Measurements from ENCODE around the gene TM2D3. TPM values are rescaled to one million over a fixed set of nuclear protein-coding genes. Genes with fewer than 3 reads are reported as not detected.
A peak's percentile ranks its signal among the peaks of the same experiment; 100 is the strongest.
"Not testable (repeated sequence)": the region's sequence is repeated elsewhere in the genome, so short reads cannot be mapped to it uniquely, and the experiment has no call there.

Gene TM2D3
- total and polyA plus RNA-seq, 7 donors, result 30.4 to 69.6 (median 42.4) TPM

- no peaks in the 10 kb centered on the region for H3K9me3 ChIP-seq
- intact Hi-C loops (cut with DNase I), result loop anchor here in 1 of 2 donors (5.0 kb wide), 2 partner anchors 140 to 200 kb away; no protein-coding TSS in a partner anchor
- peaks cover 13% of the 10 kb centered on the region for H3K4me1 ChIP-seq
- H3K27me3 ChIP-seq (ENCODE audit: insufficient read depth in 3 of 3, low read length in 2 of 3), result no peaks in the 10 kb centered on the region
- H3K4me3 ChIP-seq, result no peak overlapping the region
- ATAC-seq (no peak), DNase-seq (no peak)
- no peak overlapping the region for H3K27ac ChIP-seq
- peaks cover 2 to 41% of the 10 kb centered on the region in 2 donors for H3K36me3 ChIP-seq (ENCODE audit: insufficient read depth in 1 of 2, low read depth in 1 of 2)
- 80 to 89% (median 88%) methylated on average over 3 of the region's 3 CpGs for WGBS, 3 donors
- no peak for TF ChIP-seq CTCF (IDR thresholded peaks at IDR 0.05)
Measured at GRCh38 chr15:101637038-101637437, 15.1 kb downstream of the TM2D3 start.

- Histone ChIP-seq H3K36me3 (ENCODE audit: insufficient read depth in 1 of 2, low read depth in 1 of 2) (peaks cover 2 to 32% of the 10 kb centered on the region in 2 donors), H3K4me3 (no peak overlapping the region), H3K27me3 (ENCODE audit: insufficient read depth in 3 of 3, low read length in 2 of 3) (no peaks in the 10 kb centered on the region), H3K9me3 (no peaks in the 10 kb centered on the region), H3K4me1 (peaks cover 7% of the 10 kb centered on the region), H3K27ac (no peak overlapping the region)
- 73 to 78% (median 76%) methylated on average over 7 of the region's 7 CpGs for WGBS, 3 donors
- no peak for TF ChIP-seq CTCF (IDR thresholded peaks at IDR 0.05)
- DNase-seq, result no peak
- peak in 1 of 4 donors; percentile 39 for ATAC-seq
- intact Hi-C loops (cut with DNase I), result loop anchor here in 1 of 2 donors (5.0 kb wide), 2 partner anchors 139 to 199 kb away; no protein-coding TSS in a partner anchor
Measured at GRCh38 chr15:101635944-101636727, 16.0 kb downstream of the TM2D3 start.

- TF ChIP-seq CTCF (IDR thresholded peaks at IDR 0.05), result no peak
- Histone ChIP-seq H3K4me3 (no peak overlapping the region), H3K4me1 (no peaks in the 10 kb centered on the region), H3K36me3 (ENCODE audit: insufficient read depth in 1 of 2, low read depth in 1 of 2) (peaks cover 0 to 9% of the 10 kb centered on the region in 2 donors), H3K9me3 (no peaks in the 10 kb centered on the region), H3K27ac (no peak overlapping the region), H3K27me3 (ENCODE audit: insufficient read depth in 3 of 3, low read length in 2 of 3) (no peaks in the 10 kb centered on the region)
- no peak for DNase-seq
- ATAC-seq, result peak in 1 of 4 donors; percentile 40
- WGBS, 3 donors, result 89 to 93% (median 92%) methylated on average over 3 of the region's 3 CpGs
- intact Hi-C loops (cut with DNase I), result no loop called here
Measured at GRCh38 chr15:101633356-101633755, 18.8 kb downstream of the TM2D3 start.

- H3K4me3 ChIP-seq; ATAC-seq; DNase-seq; H3K27me3 ChIP-seq (ENCODE audit: insufficient read depth in 3 of 3, low read length in 2 of 3); H3K36me3 ChIP-seq (ENCODE audit: insufficient read depth in 1 of 2, low read depth in 1 of 2); intact Hi-C loops (cut with DNase I); H3K27ac ChIP-seq; H3K9me3 ChIP-seq: not testable (repeated sequence)
- 88 to 100% (median 96%) methylated on average over 1 to 15 of the region's 15 CpGs for WGBS, 3 donors
- H3K4me1 ChIP-seq, result peaks cover 21% of the 10 kb centered on the region
Measured at GRCh38 chr15:101626729-101627128, 25.5 kb downstream of the TM2D3 start.

GRCh38 chr15:101625980-101626379 is 26.2 kb downstream of the TM2D3 start:
- no peak for DNase-seq
- Histone ChIP-seq H3K9me3 (no peaks in the 10 kb centered on the region), H3K27me3 (ENCODE audit: insufficient read depth in 3 of 3, low read length in 2 of 3) (no peaks in the 10 kb centered on the region), H3K4me3 (peak overlapping the region; percentile 5), H3K36me3 (ENCODE audit: insufficient read depth in 1 of 2, low read depth in 1 of 2) (no peaks in the 10 kb centered on the region), H3K27ac (peak overlapping the region; percentile 84), H3K4me1 (peaks cover 23% of the 10 kb centered on the region)
- WGBS, 3 donors, result 22 to 56% (median 31%) methylated on average over 1 of the region's 1 CpG
- intact Hi-C loops (cut with DNase I), result no loop called here
- peak; percentile 96 to 99 (median 97) for ATAC-seq
- TF ChIP-seq CTCF (IDR thresholded peaks at IDR 0.05), result no peak

All from psoas muscle (tissue), 8 donors.